GM10266 (cell line): ENCODE results near the gene HOXB9.

Source experiments
- DNase-seq: peaks from one replicate; pipeline ENCODE4 v3.0.0; 2012; ENCODE audit errors: extremely low spot score
- TF ChIP-seq, protein P1 (sequence below): IDR thresholded peaks from 2 replicates; pipeline ENCODE4 v1.5.1; 2012; ENCODE audit warnings: mild to moderate bottlenecking, low read depth; ENCODE audit not compliant: control insufficient read depth, insufficient read depth; ENCODE audit errors: missing control alignments

HOXB9 gene

DNA sequence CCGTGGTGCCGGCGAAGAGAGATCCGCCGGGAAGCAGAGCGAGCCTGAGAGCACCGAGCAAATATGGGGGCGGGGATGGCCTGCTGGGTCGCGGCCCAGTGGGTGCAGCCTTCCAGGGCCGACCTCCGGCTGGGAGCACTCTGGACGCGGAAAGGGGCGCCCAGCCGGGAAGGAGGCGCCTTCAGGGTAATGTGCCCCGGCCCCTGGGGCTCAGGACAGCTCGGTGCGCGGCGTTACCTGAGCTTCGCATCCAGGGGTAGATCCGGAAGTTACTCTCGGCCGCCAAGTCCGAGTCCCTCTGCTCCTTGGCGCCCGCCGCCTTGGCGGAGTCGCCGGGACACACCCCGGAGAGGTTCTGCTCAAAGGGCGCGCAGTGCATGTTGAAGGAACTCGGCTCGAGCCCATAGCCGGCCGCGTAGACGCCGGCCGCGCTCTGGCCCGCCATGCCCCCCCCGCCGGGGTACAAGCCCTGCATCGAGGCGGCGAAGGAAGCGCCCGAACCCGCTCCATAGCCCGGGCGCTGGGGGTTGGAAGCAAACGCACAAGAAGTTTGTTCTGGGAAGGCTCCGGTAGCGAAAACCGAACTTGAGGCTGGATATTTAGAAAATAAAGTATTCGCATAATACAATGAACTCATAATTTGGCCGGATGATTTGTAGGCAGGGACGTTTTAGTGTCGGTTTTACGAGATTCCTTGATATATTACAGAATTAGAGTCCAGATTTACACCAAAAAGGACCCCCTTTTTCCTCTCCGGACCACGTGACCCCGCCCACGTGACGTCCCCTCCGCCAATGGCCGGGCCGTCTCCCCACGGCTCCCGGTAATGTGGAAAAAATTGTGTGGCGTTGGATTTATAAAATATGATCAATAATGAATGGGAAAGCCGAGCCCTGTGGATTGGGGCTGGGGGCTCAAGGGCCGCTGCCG, 15.6 kb downstream of the HOXB9 start, which contains the start of gene HOXB7:
Gene HOXB7, minus strand, starts transcription at position 736 of the 930 bp plus-strand sequence. Its CDS starts 99 bp downstream, at position 637.
- TF ChIP-seq, protein P1, sequence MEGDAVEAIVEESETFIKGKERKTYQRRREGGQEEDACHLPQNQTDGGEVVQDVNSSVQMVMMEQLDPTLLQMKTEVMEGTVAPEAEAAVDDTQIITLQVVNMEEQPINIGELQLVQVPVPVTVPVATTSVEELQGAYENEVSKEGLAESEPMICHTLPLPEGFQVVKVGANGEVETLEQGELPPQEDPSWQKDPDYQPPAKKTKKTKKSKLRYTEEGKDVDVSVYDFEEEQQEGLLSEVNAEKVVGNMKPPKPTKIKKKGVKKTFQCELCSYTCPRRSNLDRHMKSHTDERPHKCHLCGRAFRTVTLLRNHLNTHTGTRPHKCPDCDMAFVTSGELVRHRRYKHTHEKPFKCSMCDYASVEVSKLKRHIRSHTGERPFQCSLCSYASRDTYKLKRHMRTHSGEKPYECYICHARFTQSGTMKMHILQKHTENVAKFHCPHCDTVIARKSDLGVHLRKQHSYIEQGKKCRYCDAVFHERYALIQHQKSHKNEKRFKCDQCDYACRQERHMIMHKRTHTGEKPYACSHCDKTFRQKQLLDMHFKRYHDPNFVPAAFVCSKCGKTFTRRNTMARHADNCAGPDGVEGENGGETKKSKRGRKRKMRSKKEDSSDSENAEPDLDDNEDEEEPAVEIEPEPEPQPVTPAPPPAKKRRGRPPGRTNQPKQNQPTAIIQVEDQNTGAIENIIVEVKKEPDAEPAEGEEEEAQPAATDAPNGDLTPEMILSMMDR, result no peak

DNA sequence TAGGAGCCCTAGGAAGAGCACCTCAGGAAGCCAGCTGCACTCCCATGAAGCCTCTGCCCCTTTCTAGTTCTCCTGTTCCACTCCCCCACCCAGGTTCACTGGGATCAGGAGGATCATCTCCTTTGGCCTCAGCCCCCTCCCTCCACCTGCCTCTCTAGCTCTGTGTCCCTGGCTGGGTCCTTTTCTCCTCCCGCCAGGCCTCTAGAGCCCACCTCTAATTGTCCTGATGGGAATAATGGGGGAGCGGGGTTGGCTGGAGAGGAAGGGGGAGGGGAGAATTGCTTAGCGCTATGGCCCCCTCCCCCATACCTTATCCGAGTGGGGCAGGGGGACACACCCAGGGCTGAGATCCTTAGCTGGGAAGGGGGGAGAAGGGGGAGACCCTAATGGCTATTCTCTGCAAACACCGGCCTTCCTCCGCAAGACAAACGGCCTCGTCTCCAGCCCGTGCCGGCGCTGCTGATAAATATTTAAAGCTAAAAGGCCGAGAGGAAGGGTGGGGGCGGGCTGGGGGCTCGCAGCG, 16.3 kb downstream of the HOXB9 start:
- DNase-seq, result no peak
- TF ChIP-seq, protein P1, result no peak

More for the DNA sequence above, 15.6 kb downstream of the HOXB9 start, which contains the start of gene HOXB7:
- DNase-seq, result peak; percentile 89

DNA sequence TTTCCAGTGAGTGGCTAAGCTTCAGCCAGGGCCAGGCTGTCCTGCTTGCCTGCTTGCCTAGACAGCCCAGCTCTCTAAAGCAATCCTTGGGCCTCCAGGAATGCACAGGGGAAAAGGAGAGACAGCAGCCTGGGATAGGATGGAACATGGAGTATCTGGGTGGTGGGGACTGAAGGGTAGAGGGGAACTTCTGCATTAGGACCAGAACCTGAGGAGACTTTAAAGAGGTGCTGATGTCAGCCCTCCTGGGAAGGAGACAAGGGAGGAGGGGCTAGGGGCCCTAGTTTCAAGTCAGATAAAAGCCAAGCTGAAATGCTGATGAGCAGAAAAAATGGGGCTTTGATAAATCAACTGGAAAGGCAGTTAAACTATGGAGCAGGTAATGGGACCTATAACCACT, 17.1 kb downstream of the HOXB9 start:
- no peak for DNase-seq

GRCh38 chr17:48608494-48608834, 17.7 kb downstream of the HOXB9 start:
- no peak for DNase-seq
- TF ChIP-seq, protein P1, result no peak

More for the DNA sequence above, 17.1 kb downstream of the HOXB9 start:
- TF ChIP-seq, protein P1, result no peak

GRCh38 chr17:48606892-48607614, 19.1 kb downstream of the HOXB9 start:
- DNase-seq, result no peak
- TF ChIP-seq, protein P1, result no peak

- TF ChIP-seq, protein P1, result no peak
- no peak for DNase-seq
These were observed 19.9 kb downstream of the HOXB9 start for GRCh38 chr17:48605991-48606891.
